ENCODE results near the gene VWA3A.
A peak's percentile ranks its signal among the peaks of the same experiment; 100 is the strongest.

VWA3A gene

DNA sequence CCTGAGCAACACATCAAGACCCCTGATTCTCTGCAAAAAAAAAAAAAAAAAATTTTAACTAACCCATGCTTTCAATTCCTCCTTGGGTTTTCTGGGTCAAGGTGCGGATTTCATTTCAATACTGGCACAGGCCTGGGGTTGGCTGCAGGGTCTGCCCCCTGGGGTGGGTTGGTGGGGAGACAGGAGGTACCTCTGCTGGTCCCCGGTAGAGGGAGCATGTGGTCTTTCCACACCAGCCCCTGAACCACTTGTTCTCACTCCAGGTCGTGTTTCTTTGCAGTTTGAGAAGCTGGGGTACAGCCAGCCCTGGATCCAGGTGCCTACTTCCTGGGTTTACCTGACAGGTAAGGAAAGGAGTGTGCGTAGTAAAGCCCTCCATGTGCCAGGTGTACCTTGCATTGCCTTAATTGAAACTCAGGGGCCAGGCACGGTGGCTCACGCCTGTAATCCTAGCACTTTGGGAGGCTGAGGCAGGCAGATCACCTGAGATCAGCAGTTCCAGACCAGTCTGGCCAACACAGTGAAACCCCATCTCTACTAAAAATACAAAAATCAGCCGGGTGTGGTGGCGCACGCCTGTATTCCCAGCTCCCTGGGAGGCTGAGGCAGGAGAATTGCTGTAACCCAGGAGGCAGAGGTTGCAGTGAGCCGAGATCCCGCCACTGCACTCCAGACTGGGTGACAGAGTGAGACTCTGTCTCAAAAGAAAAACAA, 91.7 kb downstream of the VWA3A start:
- Histone ChIP-seq H3K36me3 (ENCODE audit: control insufficient read depth, insufficient read depth, low read length) (no peaks in the 10 kb centered on the region), H3K9ac (ENCODE audit: low read length) (no peak overlapping the region), H3K4me1 (ENCODE audit: control insufficient read depth, insufficient read depth, low read length) (peaks cover 5% of the 10 kb centered on the region; the same call in 1 of the 2 replicates), H3K4me3 (ENCODE audit: low read depth, low read length) (no peak overlapping the region), H3K27ac (ENCODE audit: low read depth, low read length) (no peak overlapping the region), H3K9me3 (ENCODE audit: control insufficient read depth, insufficient read depth, low read depth, low read length) (no peaks in the 10 kb centered on the region), H3K27me3 (ENCODE audit: control insufficient read depth, insufficient read depth, low read length) (no peaks in the 10 kb centered on the region)

DNA sequence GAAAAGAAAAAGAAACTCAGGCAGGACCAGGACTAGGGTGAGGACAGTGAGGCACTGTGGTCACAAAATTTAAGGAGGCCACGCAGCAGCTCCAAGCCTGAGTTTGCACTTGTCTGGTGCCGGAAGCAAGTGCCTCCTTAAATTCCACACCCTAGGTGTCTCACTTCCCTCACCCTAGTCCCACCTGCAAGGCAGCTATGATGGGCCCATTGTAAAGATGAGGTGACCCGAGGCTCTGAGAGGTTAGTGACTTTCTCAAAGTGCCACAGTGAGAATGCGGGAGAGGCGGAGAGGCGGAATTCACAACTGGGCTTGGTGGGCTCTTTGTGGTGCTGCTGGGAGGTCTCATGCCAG, 92.3 kb downstream of the VWA3A start:
- H3K9ac ChIP-seq (ENCODE audit: low read length), result no peak overlapping the region

DNA sequence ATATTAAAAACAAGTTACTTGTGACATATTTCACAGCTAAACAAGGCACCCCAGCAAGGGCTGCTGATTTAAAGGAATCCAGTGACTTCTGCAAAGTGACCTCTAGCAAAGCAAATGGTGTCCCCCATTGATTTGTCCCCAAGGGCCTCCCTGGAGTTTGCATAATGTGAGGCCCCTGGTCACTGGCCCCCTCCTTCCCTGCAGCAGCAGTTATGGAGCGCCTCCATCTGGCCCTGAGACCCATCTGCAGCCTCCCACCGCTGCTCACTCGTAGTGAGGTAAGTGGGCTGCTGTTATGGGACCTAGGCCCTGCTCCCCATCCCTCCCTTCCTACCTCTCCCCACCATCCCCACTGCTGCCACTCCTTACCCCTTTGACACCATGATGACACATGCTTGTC, 94.2 kb downstream of the VWA3A start:
- Histone ChIP-seq H3K4me3 (ENCODE audit: low read depth, low read length) (no peak overlapping the region), H3K9ac (ENCODE audit: low read length) (no peak overlapping the region), H3K9me3 (ENCODE audit: control insufficient read depth, insufficient read depth, low read depth, low read length) (no peaks in the 10 kb centered on the region), H3K36me3 (ENCODE audit: control insufficient read depth, insufficient read depth, low read length) (no peaks in the 10 kb centered on the region), H3K4me1 (ENCODE audit: control insufficient read depth, insufficient read depth, low read length) (peaks cover 13% of the 10 kb centered on the region), H3K27me3 (ENCODE audit: control insufficient read depth, insufficient read depth, low read length) (no peaks in the 10 kb centered on the region), H3K27ac (ENCODE audit: low read depth, low read length) (no peak overlapping the region)

More for the DNA sequence above, 92.3 kb downstream of the VWA3A start:
- Histone ChIP-seq H3K4me1 (ENCODE audit: control insufficient read depth, insufficient read depth, low read length) (peaks cover 10% of the 10 kb centered on the region), H3K27me3 (ENCODE audit: control insufficient read depth, insufficient read depth, low read length) (no peaks in the 10 kb centered on the region), H3K36me3 (ENCODE audit: control insufficient read depth, insufficient read depth, low read length) (no peaks in the 10 kb centered on the region), H3K9me3 (ENCODE audit: control insufficient read depth, insufficient read depth, low read depth, low read length) (no peaks in the 10 kb centered on the region), H3K4me3 (ENCODE audit: low read depth, low read length) (no peak overlapping the region), H3K27ac (ENCODE audit: low read depth, low read length) (no peak overlapping the region)

DNA sequence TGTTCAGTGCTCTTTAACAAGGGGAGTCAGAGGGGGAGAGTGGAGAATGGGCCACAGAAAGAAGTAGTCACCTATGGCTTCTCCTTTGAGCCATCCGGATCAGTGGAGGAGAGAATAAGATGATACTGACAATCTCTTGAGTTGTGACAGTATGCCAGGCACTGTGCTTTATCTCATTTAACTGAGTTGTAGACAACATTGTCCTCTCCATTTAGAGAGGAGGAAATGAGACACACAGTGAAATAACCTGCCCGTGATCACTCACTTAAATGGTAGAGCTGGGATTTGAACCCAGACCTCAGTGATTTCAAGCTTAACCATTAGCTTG, 95.9 kb downstream of the VWA3A start:
- no peaks in the 10 kb centered on the region for H3K36me3 ChIP-seq (ENCODE audit: control insufficient read depth, insufficient read depth, low read length)
- H3K27me3 ChIP-seq (ENCODE audit: control insufficient read depth, insufficient read depth, low read length), result no peaks in the 10 kb centered on the region
- peaks cover 24% of the 10 kb centered on the region for H3K4me1 ChIP-seq (ENCODE audit: control insufficient read depth, insufficient read depth, low read length)
- no peak overlapping the region for H3K9ac ChIP-seq (ENCODE audit: low read length)
- no peak overlapping the region for H3K27ac ChIP-seq (ENCODE audit: low read depth, low read length)
- H3K9me3 ChIP-seq (ENCODE audit: control insufficient read depth, insufficient read depth, low read depth, low read length), result no peaks in the 10 kb centered on the region
- no peak overlapping the region for H3K4me3 ChIP-seq (ENCODE audit: low read depth, low read length)

DNA sequence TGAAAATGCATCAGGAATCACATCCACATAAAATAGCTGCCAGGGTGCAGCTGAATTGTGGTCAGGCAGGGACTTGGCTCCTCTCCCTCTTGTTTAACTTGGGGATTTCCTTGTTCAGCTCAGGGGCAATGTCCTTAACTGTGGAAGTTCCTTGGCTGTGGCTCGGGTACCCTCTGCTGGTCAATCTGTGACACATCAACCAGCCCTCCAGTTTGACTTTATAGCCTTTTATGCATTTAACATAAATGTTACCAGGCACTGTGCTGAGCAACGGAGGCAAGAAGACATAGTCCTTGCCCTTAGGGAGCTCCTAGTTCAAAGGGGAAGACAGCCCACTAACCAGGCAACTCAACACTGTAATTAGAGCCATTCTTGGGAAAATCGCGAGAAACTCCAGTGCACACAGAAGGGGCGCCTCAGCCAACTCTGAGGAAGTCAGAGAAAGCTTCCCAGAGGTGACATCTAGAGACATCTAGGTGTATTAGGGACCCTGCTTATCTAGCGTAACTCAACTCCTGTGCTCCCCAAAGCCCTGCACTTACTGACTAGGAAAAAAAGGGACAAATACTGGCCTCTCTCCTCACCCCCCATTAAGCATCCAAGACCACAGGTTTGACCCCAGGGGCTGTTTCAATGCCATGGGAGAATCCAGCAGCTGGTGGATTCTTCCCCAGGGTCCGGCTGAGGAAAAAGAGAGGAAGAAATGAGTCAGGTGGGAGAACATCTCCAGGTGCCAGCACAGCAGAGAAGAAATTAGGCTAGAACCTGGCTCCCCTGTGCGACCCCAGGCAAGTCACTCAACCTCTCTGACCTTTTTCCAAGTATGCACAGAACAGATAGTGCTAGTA, 96.5 kb downstream of the VWA3A start:
- Histone ChIP-seq H3K27me3 (ENCODE audit: control insufficient read depth, insufficient read depth, low read length) (no peaks in the 10 kb centered on the region), H3K36me3 (ENCODE audit: control insufficient read depth, insufficient read depth, low read length) (no peaks in the 10 kb centered on the region), H3K27ac (ENCODE audit: low read depth, low read length) (no peak overlapping the region), H3K9me3 (ENCODE audit: control insufficient read depth, insufficient read depth, low read depth, low read length) (no peaks in the 10 kb centered on the region), H3K4me3 (ENCODE audit: low read depth, low read length) (peak overlapping the region; percentile 91; the same call in 1 of the 2 replicates), H3K4me1 (ENCODE audit: control insufficient read depth, insufficient read depth, low read length) (peaks cover 24% of the 10 kb centered on the region), H3K9ac (ENCODE audit: low read length) (no peak overlapping the region)

DNA sequence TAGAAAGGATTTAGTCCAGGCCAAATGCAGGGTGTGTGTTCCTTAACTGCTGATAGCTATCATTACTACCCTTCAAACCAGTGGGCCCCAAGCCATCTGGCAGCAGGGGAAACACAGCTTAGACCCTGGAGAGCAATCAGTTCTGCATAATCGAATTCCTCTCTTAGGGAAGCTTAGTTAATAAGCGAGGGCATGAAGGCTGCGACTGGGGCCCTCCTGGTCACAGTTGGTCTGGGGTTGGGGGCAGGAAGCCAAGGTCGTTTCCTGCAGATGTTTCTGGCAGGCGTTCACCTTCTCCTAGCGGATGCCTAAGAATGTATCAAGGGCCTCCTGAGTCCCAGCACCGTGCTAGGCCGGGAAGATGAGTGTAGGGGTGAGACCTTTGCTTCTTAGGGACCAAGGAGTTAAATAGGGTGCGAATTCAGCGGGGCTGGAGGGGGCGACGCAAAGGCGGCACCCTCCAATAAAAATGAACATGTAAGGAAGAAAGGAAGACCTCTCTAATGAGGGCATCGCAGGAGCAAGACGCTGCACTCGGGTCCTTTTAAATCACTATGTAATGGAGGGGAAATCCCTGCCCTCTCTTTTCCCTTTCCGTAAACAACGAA, 97.2 kb downstream of the VWA3A start:
- H3K9ac ChIP-seq (ENCODE audit: low read length), result peak overlapping the region; percentile 69
- peak overlapping the region; percentile 91 for H3K4me3 ChIP-seq (ENCODE audit: low read depth, low read length)
- no peaks in the 10 kb centered on the region for H3K36me3 ChIP-seq (ENCODE audit: control insufficient read depth, insufficient read depth, low read length)
- peaks cover 24% of the 10 kb centered on the region for H3K4me1 ChIP-seq (ENCODE audit: control insufficient read depth, insufficient read depth, low read length)
- H3K27ac ChIP-seq (ENCODE audit: low read depth, low read length), result no peak overlapping the region
- H3K27me3 ChIP-seq (ENCODE audit: control insufficient read depth, insufficient read depth, low read length), result no peaks in the 10 kb centered on the region
- H3K9me3 ChIP-seq (ENCODE audit: control insufficient read depth, insufficient read depth, low read depth, low read length), result no peaks in the 10 kb centered on the region

DNA sequence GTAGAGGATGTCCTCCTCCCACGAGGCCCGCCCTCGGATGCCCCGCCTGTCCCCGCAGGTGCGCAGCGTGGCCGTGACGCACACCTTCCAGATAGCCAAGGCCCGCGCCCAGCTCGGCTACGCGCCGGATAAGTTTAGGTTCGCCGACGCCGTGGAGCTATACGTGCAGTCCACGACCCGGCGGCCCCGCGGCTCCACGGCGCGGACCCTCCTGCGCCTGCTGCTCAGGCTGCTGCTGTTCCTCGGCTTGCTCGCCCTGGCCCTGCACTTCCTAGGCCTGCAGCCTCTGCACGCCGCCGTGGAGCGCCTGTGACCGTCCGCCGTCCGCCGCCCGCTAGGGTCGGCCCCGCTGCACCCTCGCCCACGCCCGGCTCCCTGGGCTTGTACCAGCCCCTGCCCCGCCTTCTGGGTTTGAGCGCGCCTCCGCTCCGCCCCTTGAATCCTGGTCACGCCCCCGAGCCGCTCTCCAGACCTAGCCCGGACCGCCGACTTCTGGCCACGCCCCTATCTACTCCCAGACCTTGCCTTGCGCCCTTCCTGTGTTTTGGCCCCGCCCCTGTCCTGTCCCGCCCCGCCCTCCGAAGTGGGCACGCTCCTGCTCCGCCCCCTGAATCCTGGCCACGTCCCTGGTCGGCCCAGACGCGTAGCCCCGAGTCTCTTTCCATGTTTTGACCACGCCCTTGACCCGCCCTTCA, 97.9 kb downstream of the VWA3A start:
- Histone ChIP-seq H3K9ac (ENCODE audit: low read length) (peak overlapping the region; percentile 69), H3K4me1 (ENCODE audit: control insufficient read depth, insufficient read depth, low read length) (peaks cover 25% of the 10 kb centered on the region)

DNA sequence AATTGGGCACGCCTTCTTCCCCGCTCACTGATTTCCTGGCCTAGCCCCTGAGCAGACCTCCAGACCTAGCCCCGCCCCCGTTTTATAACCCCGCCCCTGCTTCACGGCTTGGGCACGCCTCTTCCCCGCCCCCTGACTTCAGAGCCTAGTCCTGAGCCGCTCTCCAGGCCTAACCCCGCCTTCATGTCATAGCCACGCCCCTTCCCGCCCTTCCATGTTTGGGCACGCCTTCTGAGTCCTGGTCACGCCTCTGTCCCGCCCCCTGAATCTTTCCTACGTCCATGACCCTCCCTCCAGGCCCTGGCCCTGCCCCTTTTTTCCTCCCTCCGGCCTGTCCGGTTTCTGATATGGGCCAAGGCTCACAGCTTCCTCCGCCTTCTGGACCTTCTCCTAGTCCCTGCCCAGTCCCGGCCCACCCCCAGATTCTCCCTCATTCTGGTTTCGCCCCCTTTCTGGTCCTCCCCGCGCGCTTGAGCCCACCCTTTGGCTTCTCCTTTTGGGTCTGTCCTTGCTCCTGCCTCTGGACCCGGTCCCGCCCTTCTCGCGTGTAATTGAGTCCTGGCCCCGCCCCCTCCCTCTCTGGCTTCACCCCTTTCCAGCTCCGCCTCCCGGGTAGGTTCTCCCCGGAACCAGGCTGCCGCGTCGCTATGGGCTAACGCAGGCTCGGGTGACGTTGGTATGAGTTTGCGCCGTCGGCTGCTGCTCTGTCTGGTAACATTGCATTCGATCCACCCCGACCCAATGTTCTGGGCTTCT, 98.6 kb downstream of the VWA3A start:
- peak overlapping the region; percentile 91 for H3K4me3 ChIP-seq (ENCODE audit: low read depth, low read length)
- peaks cover 27% of the 10 kb centered on the region for H3K4me1 ChIP-seq (ENCODE audit: control insufficient read depth, insufficient read depth, low read length)
- 0 out of 2 replicates have a peak overlapping the region, but pooled peaks have one; percentile 16 for H3K27ac ChIP-seq (ENCODE audit: low read depth, low read length)
- no peaks in the 10 kb centered on the region for H3K9me3 ChIP-seq (ENCODE audit: control insufficient read depth, insufficient read depth, low read depth, low read length)
- no peaks in the 10 kb centered on the region for H3K27me3 ChIP-seq (ENCODE audit: control insufficient read depth, insufficient read depth, low read length)
- H3K36me3 ChIP-seq (ENCODE audit: control insufficient read depth, insufficient read depth, low read length), result no peaks in the 10 kb centered on the region
- H3K9ac ChIP-seq (ENCODE audit: low read length), result peak overlapping the region; percentile 32

More for the DNA sequence above, 97.9 kb downstream of the VWA3A start:
- no peaks in the 10 kb centered on the region for H3K9me3 ChIP-seq (ENCODE audit: control insufficient read depth, insufficient read depth, low read depth, low read length)
- H3K4me3 ChIP-seq (ENCODE audit: low read depth, low read length), result peak overlapping the region; percentile 91
- H3K27ac ChIP-seq (ENCODE audit: low read depth, low read length), result no peak overlapping the region
- H3K27me3 ChIP-seq (ENCODE audit: control insufficient read depth, insufficient read depth, low read length), result no peaks in the 10 kb centered on the region
- H3K36me3 ChIP-seq (ENCODE audit: control insufficient read depth, insufficient read depth, low read length), result no peaks in the 10 kb centered on the region

DNA sequence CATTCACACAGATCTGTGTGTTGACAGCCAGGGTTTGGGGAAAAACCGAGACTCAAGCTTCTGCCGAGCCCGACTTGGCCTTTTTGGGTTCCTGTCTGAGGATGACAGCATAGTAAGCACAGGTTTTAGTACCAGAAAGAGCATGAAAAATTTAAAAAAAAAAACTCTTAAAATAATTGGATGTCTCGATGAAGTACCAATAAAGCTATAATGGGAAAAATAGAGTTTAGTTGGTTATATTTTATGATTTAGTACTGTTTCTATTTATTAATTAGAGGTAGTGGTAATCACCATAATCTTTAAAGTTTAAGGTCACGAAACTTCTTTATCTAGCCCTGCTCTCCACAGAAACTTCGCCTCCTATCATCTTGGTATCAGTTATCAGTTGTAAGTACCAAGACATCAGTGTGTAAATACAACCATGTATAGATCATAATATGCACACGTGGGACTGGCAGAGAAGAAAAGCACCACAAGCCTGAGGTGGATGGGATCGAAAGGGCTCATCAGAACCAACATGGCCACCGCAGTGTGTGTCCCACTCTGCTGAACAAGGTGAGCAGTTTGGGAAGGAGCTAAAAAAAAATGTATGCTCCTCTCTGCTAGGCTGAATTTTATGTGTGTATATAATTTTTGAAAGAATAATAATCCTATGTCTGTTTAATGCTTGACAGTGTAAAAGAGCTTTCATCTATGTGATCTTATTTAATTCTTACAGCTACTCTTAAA, 99.4 kb downstream of the VWA3A start:
- peak overlapping the region; percentile 76 for H3K4me3 ChIP-seq (ENCODE audit: low read depth, low read length)
- no peaks in the 10 kb centered on the region for H3K36me3 ChIP-seq (ENCODE audit: control insufficient read depth, insufficient read depth, low read length)
- H3K27me3 ChIP-seq (ENCODE audit: control insufficient read depth, insufficient read depth, low read length), result no peaks in the 10 kb centered on the region
- peak overlapping the region; percentile 44 for H3K9ac ChIP-seq (ENCODE audit: low read length)
- no peaks in the 10 kb centered on the region for H3K9me3 ChIP-seq (ENCODE audit: control insufficient read depth, insufficient read depth, low read depth, low read length)
- H3K4me1 ChIP-seq (ENCODE audit: control insufficient read depth, insufficient read depth, low read length), result peaks cover 27% of the 10 kb centered on the region
- H3K27ac ChIP-seq (ENCODE audit: low read depth, low read length), result 0 out of 2 replicates have a peak overlapping the region, but pooled peaks have one; percentile 16

All from HUES6 (cell line).